HepG2 (cell line): ENCODE measurements around the gene ZC3H13. TPM values are rescaled to one million over a fixed set of nuclear protein-coding genes. Genes with fewer than 3 reads are reported as not detected.
A peak's percentile ranks its signal among the peaks of the same experiment; 100 is the strongest.

Experiments used
- AKAP8 ChIP-seq: sonication (generic); formaldehyde crosslinking; IDR thresholded peaks from 2 replicates; pipeline ENCODE4 v1.5.1; 2020; ENCODE audit warnings: mild to moderate bottlenecking, missing genetic modification reagents
- CHD2 ChIP-seq: IDR thresholded peaks from 2 replicates; pipeline ENCODE4 v1.6.1; 2011; ENCODE audit warnings: low read depth, low read length, improper control_type of control experiment
- GATAD1 ChIP-seq: IDR thresholded peaks from 2 replicates; pipeline ENCODE4 v1.6.1; 2016; ENCODE audit warnings: missing genetic modification reagents, missing compliant biosample characterization
- KLF9 ChIP-seq: IDR thresholded peaks from 2 replicates; pipeline ENCODE4 v1.6.1; 2016; ENCODE audit warnings: low read depth
- MXI1 ChIP-seq: IDR thresholded peaks from 3 replicates; pipeline ENCODE4 v1.6.1; 2012; ENCODE audit warnings: low read depth, low read length, inconsistent platforms, borderline replicate concordance
- NFE2L1 ChIP-seq: sonication (generic); formaldehyde crosslinking; IDR thresholded peaks from 2 replicates; pipeline ENCODE4 v1.4.0; 2020; ENCODE audit warnings: missing genetic modification reagents, mild to moderate bottlenecking, borderline replicate concordance
- NR1H2 ChIP-seq: sonication (generic); formaldehyde crosslinking; IDR thresholded peaks from 2 replicates; pipeline ENCODE4 v1.8.1; 2022; ENCODE audit warnings: low read depth, missing genetic modification reagents, borderline replicate concordance
- PHF20 ChIP-seq: sonication (generic); formaldehyde crosslinking; IDR thresholded peaks from 2 replicates; pipeline ENCODE4 v1.5.0; 2020; ENCODE audit warnings: mild to moderate bottlenecking, missing genetic modification reagents
- REPIN1 ChIP-seq: sonication (generic); formaldehyde crosslinking; IDR thresholded peaks from 2 replicates; pipeline ENCODE4 v1.8.0; 2022; ENCODE audit warnings: missing genetic modification reagents, low read depth, mild to moderate bottlenecking, borderline replicate concordance
- SAP130 ChIP-seq: IDR thresholded peaks from 2 replicates; pipeline ENCODE4 v1.6.1; 2016; ENCODE audit warnings: low read depth
- SRF ChIP-seq: IDR thresholded peaks from 2 replicates; pipeline ENCODE4 v1.6.1; 2011; ENCODE audit warnings: mild to moderate bottlenecking, low read depth, low read length, moderate library complexity
- TBX3 ChIP-seq: fragments of 450-650 bp; IDR thresholded peaks from 2 replicates; pipeline ENCODE4 v1.6.1; 2017; ENCODE audit warnings: antibody characterized with exemption, mild to moderate bottlenecking, inconsistent platforms, borderline replicate concordance
- THAP8 ChIP-seq: sonication (generic); formaldehyde crosslinking; IDR thresholded peaks from 2 replicates; pipeline ENCODE4 v1.5.1; 2020; ENCODE audit warnings: missing genetic modification reagents, mild to moderate bottlenecking, borderline replicate concordance
- ZFP91 ChIP-seq: sonication (generic); formaldehyde crosslinking; IDR thresholded peaks from 2 replicates; pipeline ENCODE4 v1.9.0; 2022; ENCODE audit warnings: missing genetic modification reagents, mild to moderate bottlenecking, borderline replicate concordance
- ZFY ChIP-seq: sonication (generic); formaldehyde crosslinking; IDR thresholded peaks from 2 replicates; pipeline ENCODE4 v1.4.0; 2020; ENCODE audit warnings: missing genetic modification reagents
- ZNF260 ChIP-seq: sonication (generic); formaldehyde crosslinking; IDR thresholded peaks from 2 replicates; pipeline ENCODE4 v1.4.0; 2020; ENCODE audit warnings: missing genetic modification reagents, low read depth, mild to moderate bottlenecking, borderline replicate concordance
- ZNF430 ChIP-seq: sonication (generic); formaldehyde crosslinking; IDR thresholded peaks from 2 replicates; pipeline ENCODE4 v1.9.0; 2021; ENCODE audit warnings: mild to moderate bottlenecking, missing genetic modification reagents
- ZNF766 ChIP-seq: sonication (generic); formaldehyde crosslinking; IDR thresholded peaks from 2 replicates; pipeline ENCODE4 v1.5.0; 2020; ENCODE audit warnings: missing genetic modification reagents, borderline replicate concordance
- ZNF878 ChIP-seq: sonication (generic); formaldehyde crosslinking; IDR thresholded peaks from 2 replicates; pipeline ENCODE4 v1.8.1; 2023; ENCODE audit warnings: mild to moderate bottlenecking, missing genetic modification reagents, moderate library complexity
- polyA plus RNA-seq, 8 experiments: library from polyadenylated mRNA; depleted of rRNA in 3 of 8; stranded (reverse) in 7 of 8; unstranded in 1 of 8; fragments of >200 nt; fragmentation: Illumina TruSeq in 4 of 8; extraction: Trizol in 4 of 8; gene quantifications; 2 replicates each; pipeline versions ENCODE4 v1.2.1 to v1.2.3, GENCODE V29; 2011 to 2016; ENCODE audit warnings: low read depth in 4 of 8, missing spikeins in 1 of 8, mixed read lengths in 1 of 8; ENCODE audit not compliant: insufficient read depth in 1 of 8
- total RNA-seq, 5 experiments: library from RNA; depleted of rRNA; stranded (reverse); fragments of >200 nt; fragmentation: Illumina TruSeq; extraction: Trizol; gene quantifications; 2 replicates each; pipeline ENCODE4 v1.2.3, GENCODE V29; 2016; ENCODE audit warnings: low read depth in 1 of 5
- TF ChIP-seq, protein P1 (sequence below): sonication (generic); formaldehyde crosslinking; IDR thresholded peaks from 2 replicates; pipeline ENCODE4 v1.4.0; 2020; ENCODE audit warnings: mild to moderate bottlenecking, low read depth, missing genetic modification reagents
- TF ChIP-seq, protein P2 (sequence below): sonication (generic); formaldehyde crosslinking; IDR thresholded peaks from 2 replicates; pipeline ENCODE4 v1.8.0; 2022; ENCODE audit warnings: mild to moderate bottlenecking, missing genetic modification reagents, moderate library complexity
- TF ChIP-seq, protein P3 (sequence below): sonication (generic); formaldehyde crosslinking; IDR thresholded peaks from 2 replicates; pipeline ENCODE4 v1.9.0; 2021; ENCODE audit warnings: missing genetic modification reagents, borderline replicate concordance

ZC3H13 gene
- total and polyA plus RNA-seq, 2 of the 13 experiments (the other 11 are each of a cell fraction or from before 2014, with no cell fraction given): 2.7 to 23.5 TPM

DNA sequence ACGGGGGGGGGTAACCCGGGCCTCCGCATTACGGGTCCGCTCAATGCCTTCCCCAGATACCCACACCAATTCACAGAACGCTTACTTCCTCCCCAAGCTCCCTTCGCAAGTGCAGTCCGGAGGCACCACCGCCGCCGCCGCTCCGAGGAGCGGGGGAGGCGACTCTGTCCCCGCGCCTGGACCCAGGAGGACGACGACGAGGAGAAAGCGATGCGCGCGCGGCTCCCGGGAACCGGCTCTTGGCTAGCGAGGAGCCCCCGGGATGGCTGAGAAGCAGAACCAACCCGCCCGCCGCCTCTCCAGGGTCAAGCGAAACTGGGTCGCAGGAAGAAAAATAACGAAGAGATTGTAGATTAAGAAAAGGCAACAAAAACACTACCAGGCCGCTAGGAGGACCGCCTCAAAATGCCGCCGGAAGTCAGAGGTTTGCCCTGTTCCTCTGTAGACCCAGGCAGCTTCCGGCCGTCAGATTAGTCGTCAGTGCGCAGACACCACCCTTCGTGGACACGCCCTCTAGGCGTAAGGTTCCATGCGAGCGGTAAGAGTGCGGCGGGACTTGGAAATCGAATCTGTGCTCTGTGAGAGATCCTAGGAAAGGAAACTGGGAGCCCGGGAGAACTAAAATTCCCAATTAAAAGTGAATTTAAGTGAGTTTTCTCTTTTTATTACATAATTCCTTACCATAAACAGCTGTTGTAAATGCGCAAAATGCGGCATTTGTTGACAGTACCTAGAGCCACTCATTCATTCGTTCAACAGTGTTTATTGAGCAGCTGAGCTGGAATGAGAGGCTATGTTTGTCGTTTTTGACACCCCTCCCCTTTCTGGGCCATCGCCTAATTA, at the start of gene ZC3H13 (continued):
- TF ChIP-seq THAP8 (CRISPR knock-in tag) (no peak), PHF20 (CRISPR knock-in tag) (peak; percentile 96), GATAD1 (peak; percentile 97), ZNF878 (CRISPR knock-in tag) (no peak; the same call in none of the 2 replicates), CHD2 (0 out of 2 replicates have a peak, but pooled peaks have one; percentile 37), AKAP8 (no peak), ZNF430 (CRISPR knock-in tag) (0 out of 2 replicates have a peak, but pooled peaks have one; percentile 46), MXI1 (peak; percentile 89; the same call in 2 of the 3 replicates), TBX3 (no peak), ZNF766 (CRISPR knock-in tag) (no peak), ZNF260 (CRISPR knock-in tag) (no peak), NFE2L1 (no peak), SRF (0 out of 2 replicates have a peak, but pooled peaks have one; percentile 29), NR1H2 (CRISPR knock-in tag) (no peak; the same call in 1 of the 2 replicates), REPIN1 (CRISPR knock-in tag) (peak; percentile 58; the same call in 1 of the 2 replicates), ZFY (CRISPR knock-in tag) (peak; percentile 85), SAP130 (CRISPR knock-in tag) (peak; percentile 94), KLF9 (no peak), ZFP91 (CRISPR knock-in tag) (peak; percentile 62; the same call in 1 of the 2 replicates)
- TF ChIP-seq, protein P1, sequence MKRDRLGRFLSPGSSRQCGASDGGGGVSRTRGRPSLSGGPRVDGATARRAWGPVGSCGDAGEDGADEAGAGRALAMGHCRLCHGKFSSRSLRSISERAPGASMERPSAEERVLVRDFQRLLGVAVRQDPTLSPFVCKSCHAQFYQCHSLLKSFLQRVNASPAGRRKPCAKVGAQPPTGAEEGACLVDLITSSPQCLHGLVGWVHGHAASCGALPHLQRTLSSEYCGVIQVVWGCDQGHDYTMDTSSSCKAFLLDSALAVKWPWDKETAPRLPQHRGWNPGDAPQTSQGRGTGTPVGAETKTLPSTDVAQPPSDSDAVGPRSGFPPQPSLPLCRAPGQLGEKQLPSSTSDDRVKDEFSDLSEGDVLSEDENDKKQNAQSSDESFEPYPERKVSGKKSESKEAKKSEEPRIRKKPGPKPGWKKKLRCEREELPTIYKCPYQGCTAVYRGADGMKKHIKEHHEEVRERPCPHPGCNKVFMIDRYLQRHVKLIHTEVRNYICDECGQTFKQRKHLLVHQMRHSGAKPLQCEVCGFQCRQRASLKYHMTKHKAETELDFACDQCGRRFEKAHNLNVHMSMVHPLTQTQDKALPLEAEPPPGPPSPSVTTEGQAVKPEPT (CRISPR knock-in tag): 0 out of 2 replicates have a peak, but pooled peaks have one; percentile 27
- TF ChIP-seq, protein P2, sequence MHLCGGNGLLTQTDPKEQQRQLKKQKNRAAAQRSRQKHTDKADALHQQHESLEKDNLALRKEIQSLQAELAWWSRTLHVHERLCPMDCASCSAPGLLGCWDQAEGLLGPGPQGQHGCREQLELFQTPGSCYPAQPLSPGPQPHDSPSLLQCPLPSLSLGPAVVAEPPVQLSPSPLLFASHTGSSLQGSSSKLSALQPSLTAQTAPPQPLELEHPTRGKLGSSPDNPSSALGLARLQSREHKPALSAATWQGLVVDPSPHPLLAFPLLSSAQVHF (CRISPR knock-in tag): no peak
- TF ChIP-seq, protein P3, sequence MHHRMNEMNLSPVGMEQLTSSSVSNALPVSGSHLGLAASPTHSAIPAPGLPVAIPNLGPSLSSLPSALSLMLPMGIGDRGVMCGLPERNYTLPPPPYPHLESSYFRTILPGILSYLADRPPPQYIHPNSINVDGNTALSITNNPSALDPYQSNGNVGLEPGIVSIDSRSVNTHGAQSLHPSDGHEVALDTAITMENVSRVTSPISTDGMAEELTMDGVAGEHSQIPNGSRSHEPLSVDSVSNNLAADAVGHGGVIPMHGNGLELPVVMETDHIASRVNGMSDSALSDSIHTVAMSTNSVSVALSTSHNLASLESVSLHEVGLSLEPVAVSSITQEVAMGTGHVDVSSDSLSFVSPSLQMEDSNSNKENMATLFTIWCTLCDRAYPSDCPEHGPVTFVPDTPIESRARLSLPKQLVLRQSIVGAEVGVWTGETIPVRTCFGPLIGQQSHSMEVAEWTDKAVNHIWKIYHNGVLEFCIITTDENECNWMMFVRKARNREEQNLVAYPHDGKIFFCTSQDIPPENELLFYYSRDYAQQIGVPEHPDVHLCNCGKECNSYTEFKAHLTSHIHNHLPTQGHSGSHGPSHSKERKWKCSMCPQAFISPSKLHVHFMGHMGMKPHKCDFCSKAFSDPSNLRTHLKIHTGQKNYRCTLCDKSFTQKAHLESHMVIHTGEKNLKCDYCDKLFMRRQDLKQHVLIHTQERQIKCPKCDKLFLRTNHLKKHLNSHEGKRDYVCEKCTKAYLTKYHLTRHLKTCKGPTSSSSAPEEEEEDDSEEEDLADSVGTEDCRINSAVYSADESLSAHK (CRISPR knock-in tag): no peak
